HG03442 (cell line): ENCODE results near the gene TPRX2.
"Not testable (repeated sequence)": the region's sequence is repeated elsewhere in the genome, so short reads cannot be mapped to it uniquely, and the experiment has no call there.

ENCODE experiments used
- ATAC-seq: cut with Tn5 transposase; IDR thresholded peaks from one replicate; pipeline ENCODE4 v1.9.1; 2021; ENCODE audit warnings: mild to moderate bottlenecking, moderate library complexity; ENCODE audit not compliant: unreplicated experiment

The TPRX2 gene

DNA sequence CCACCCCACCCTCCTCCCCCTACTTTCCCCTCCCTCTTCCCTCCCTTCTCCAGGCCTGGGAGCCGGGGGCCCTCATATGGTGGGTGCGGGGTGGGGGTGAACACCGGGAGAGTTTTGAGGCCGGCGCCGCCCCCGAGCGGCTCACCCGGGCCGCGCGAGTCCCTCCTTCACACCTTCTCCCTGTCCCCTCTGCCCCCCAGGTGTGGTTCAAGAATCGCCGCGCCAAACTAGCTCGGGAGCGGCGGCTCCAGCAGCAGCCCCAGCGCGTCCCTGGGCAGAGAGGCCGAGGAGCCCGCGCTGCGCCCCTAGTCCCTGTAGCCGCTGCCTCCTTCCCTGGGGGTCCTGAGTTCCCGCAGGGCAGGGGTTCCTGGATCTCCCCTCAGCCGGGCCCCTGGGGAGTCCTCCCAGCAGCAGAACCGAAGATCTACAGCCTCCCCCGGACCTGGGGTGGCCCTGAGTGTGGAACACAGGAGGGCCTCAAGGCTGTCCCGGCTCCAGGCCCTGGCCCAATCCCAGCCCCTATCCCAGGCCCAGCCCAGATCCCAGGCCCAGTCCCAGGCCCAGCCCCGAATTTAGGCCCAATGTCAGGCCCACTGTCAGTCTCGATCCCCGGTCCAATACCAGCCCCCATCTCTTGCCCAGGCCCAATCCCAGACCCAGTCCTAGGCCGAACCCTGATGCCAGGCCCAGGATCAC, 1.7 kb downstream of the TPRX2 start:
- ATAC-seq, result no peak

DNA sequence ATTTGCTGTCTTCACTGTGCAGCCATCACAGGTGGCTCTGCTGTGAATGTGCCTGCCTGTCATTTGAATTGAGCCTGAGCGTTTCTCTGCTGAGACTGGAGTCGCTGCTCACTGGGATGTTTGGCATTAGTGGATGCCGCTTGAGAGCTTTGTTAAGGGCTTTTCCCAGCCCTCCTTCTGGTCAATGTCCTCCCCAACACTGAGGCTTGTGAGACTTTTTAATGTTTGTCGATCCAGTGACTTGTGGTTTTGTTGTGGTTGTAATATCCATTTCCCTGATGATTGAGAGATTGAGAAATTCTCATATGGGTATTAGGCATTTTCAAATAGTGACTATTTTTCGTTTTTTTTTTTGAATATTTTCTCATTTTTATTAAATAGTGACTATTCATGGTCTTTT, 2.6 kb downstream of the TPRX2 start:
- ATAC-seq, result no peak

- ATAC-seq, result no peak
These were observed 4.5 kb downstream of the TPRX2 start for GRCh38 chr19:47863514-47863936.

DNA sequence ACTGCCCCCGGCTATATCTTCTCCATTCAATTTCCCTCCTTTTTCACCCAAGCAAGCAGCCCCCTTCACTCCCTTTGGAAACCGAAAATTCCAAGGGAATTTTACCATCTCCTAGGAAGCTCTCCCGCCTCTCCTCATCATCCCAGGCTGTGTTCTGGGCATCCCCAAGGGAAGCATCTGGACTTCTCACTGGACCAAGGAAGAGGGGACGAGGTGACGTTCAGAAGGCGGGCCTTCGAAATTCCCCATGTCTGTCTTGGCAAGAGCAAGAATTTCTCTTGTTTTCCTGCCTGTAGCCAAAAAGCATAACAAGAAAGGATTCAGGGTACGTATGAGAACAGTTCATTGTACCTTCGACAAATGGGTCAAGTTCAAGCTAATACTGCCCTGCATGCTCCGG, 6.1 kb downstream of the TPRX2 start:
- no peak for ATAC-seq

- ATAC-seq, result no peak
These were observed 19.9 kb downstream of the TPRX2 start for GRCh38 chr19:47878906-47879305.

DNA sequence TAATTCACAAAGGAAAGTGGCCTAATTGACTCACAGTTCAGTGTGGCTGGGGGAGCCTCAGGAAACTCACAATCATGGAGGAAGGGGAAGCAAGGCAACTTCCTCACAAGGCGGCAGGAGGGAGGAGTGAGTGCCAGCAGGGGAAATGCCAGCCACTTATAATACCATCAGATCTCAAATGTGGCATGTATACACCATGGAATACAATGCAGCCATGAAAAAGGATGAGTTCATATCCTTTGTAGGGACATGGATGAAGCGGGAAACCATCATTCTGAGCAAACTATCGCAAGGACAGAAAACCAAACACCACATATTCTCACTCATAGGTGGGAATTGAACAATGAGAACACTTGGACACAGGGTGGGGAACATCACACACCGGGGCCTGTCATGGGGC, 20.4 kb downstream of the TPRX2 start:
- ATAC-seq, result not testable (repeated sequence)

GRCh38 chr19:47881757-47882156, 22.7 kb downstream of the TPRX2 start:
- no peak for ATAC-seq

DNA sequence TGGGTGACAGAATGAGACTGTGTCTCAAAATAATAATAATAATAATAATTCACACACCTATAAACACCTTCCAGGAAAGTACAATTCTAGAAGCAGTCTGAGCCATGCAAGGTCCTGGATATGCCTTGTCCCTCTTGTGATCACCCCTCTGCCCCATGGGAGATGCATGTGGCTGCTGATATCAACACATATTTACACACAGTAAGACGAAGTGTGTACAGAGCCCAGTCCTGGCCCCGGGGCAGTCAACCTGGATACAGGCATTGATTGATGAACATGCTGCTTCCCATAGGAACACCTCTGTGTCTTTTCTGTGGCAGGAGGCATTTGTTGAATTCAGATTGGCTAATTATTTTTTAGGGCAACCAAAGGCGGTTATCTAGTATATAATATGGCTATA, 23.9 kb downstream of the TPRX2 start:
- ATAC-seq, result no peak

GRCh38 chr19:47885067-47885463, 26.0 kb downstream of the TPRX2 start:
- no peak for ATAC-seq

GRCh38 chr19:47886010-47886559, 27.1 kb downstream of the TPRX2 start, which contains the start of gene SULT2A1:
Gene SULT2A1, minus strand, starts transcription at chr19:47886315. Its CDS starts 58 bp downstream, at chr19:47886257.
- ATAC-seq, result no peak

GRCh38 chr19:47890865-47891621, 32.0 kb downstream of the TPRX2 start:
- ATAC-seq, result no peak

DNA sequence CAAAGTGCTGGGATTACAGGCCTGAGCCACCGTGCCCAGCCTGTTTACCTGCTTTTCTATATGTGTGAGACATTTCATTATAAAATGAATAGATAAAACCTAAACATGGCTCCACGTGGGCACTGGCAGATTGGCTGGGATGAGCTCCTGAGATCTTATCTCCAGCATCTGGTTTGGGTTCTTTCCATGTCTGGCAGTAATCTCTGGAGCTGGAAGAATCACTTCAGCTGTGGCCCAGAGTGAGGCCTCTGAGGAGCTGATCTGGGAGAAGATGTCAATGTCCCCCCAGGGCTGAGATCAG, 32.5 kb downstream of the TPRX2 start:
- no peak for ATAC-seq

GRCh38 chr19:47891923-47892666, 33.1 kb downstream of the TPRX2 start:
- ATAC-seq, result no peak

DNA sequence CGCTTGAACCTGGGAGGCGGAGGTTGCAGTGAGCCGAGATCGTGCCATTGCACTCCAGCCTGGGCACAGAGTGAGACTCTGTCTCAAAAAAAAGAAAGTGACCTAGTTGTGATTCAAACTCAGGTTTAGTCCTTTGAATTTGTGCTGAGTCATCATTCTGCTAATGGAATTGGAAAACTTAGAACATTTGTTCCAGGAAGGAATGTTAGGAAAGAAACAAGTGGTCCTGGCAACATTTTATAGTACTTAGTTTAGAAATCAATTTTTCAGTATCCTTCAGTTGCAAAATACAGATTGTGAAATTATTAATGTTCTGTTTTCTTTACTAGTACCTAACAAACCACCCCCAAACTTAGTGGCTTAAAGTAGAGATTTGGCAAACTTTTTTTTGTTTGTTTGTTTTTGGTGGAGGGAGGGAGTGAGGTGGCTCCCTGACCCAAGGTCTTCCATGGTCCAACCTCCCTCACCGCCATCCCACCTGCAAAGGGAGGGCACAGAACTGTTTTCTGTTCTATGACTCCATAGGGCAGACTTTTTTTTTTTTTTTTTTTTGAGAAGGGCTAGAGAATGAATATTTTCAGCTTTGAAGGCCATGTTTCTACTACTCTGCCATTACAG, 36.2 kb downstream of the TPRX2 start:
- no peak for ATAC-seq

DNA sequence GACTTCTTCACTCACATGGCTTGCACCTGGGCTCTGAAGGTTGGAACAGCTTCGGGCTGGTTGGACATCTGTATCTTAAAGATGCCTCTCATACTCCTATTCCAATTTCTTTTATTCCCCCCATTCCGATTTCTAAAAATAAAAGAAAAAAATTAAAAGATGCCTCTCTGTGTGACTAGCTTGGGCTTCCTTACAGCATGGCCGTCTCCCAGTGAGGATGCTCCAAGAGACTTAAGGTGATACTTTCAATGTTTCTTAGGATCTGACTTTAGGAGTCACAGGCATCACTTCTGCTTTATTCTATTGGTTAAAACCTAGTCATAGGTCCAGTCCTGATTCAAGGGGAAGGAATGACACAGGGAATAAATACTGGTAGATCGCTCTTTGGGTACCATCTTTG, 37.0 kb downstream of the TPRX2 start:
- no peak for ATAC-seq

- ATAC-seq, result no peak
These were observed 37.7 kb downstream of the TPRX2 start for GRCh38 chr19:47896773-47897172.

GRCh38 chr19:47897861-47898260, 38.8 kb downstream of the TPRX2 start:
- no peak for ATAC-seq

- ATAC-seq, result no peak
These were observed 40.3 kb downstream of the TPRX2 start for GRCh38 chr19:47899335-47899734.

- no peak for ATAC-seq
These were observed 42.3 kb downstream of the TPRX2 start for GRCh38 chr19:47901370-47901769.

DNA sequence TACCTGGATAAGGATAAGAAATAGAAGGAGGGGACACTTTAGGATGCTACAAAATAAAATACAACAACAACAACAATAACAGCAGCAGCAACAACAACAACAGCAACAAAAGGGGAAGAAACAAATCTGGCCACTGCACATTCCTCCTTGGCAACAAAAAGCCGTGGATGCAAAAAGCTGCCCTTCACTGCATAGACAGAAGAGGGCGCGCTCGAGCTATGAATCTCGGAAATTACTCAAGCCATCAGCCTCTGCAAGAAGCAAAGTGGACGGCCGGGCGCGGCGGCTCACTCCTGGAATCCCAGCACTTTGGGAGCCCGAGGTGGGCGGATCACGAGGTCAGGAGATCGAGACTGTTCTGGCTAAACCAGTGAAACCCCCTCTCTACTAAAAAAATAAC, 50.3 kb downstream of the TPRX2 start:
- not testable (repeated sequence) for ATAC-seq

- ATAC-seq, result not testable (repeated sequence)
These were observed 51.2 kb downstream of the TPRX2 start for GRCh38 chr19:47910191-47910590.
